ENCODE data around the gene RHNO1.

Gene RHNO1

GRCh38 chr12:2930865-2931264, 53.8 kb downstream of the RHNO1 start:
- H3K27me3 Mint-ChIP-seq, result no peaks in the 10 kb centered on the region
- H3K36me3 Mint-ChIP-seq (ENCODE audit: insufficient read depth), result peaks cover 29% of the 10 kb centered on the region
- H3K4me1 Mint-ChIP-seq, result no peaks in the 10 kb centered on the region
- DNase-seq (ENCODE audit: low spot score in 2 of 2) (no peak), ATAC-seq (replicated peaks; ENCODE audit: extremely low read depth, poor library complexity, severe bottlenecking) (no peak)
- no peaks in the 10 kb centered on the region for H3K9me3 Mint-ChIP-seq
- no peak overlapping the region for H3K4me3 Mint-ChIP-seq
- no peak overlapping the region for H3K27ac Mint-ChIP-seq (ENCODE audit: low read depth)

- Mint-ChIP-seq H3K9me3 (no peaks in the 10 kb centered on the region), H3K4me3 (no peak overlapping the region), H3K36me3 (ENCODE audit: insufficient read depth) (peaks cover 26% of the 10 kb centered on the region)
Observed at GRCh38 chr12:2933586-2933985, 56.6 kb downstream of the RHNO1 start.

DNA sequence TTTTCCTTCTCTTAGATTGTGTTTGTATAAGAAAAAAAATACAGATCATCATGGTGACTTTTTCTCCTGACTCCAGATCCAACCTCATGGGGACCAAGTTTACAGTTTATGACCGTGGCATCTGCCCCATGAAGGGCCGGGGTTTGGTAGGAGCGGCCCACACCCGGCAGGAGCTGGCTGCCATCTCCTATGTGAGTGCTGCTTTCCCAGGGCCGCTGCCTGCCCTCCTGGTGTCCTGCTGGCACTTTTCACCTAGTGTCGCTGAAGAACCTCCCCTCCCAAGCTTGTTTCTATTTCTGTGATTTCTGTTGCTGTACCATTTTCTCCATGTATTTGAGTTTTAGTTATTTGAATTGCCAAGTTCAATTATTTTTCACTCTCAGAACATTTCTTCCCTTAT, 57.3 kb downstream of the RHNO1 start:
- peak overlapping the region; percentile 39 for H3K27ac Mint-ChIP-seq (ENCODE audit: low read depth)
- no peaks in the 10 kb centered on the region for H3K4me1 Mint-ChIP-seq
- ATAC-seq (replicated peaks; ENCODE audit: extremely low read depth, poor library complexity, severe bottlenecking), result no peak
- H3K9me3 Mint-ChIP-seq, result no peaks in the 10 kb centered on the region
- H3K4me3 Mint-ChIP-seq, result no peak overlapping the region
- DNase-seq (ENCODE audit: low spot score in 2 of 2), result no peak
- H3K27me3 Mint-ChIP-seq, result no peaks in the 10 kb centered on the region
- peaks cover 26% of the 10 kb centered on the region for H3K36me3 Mint-ChIP-seq (ENCODE audit: insufficient read depth)

More at GRCh38 chr12:2933586-2933985, 56.6 kb downstream of the RHNO1 start:
- no peaks in the 10 kb centered on the region for H3K27me3 Mint-ChIP-seq
- H3K4me1 Mint-ChIP-seq, result no peaks in the 10 kb centered on the region
- no peak overlapping the region for H3K27ac Mint-ChIP-seq (ENCODE audit: low read depth)
- ATAC-seq (replicated peaks; ENCODE audit: extremely low read depth, poor library complexity, severe bottlenecking), result no peak
- DNase-seq (ENCODE audit: low spot score in 2 of 2), result no peak

- H3K36me3 Mint-ChIP-seq (ENCODE audit: insufficient read depth), result peaks cover 26% of the 10 kb centered on the region
- no peak overlapping the region for H3K27ac Mint-ChIP-seq (ENCODE audit: low read depth)
- DNase-seq (ENCODE audit: low spot score in 2 of 2) (no peak), ATAC-seq (replicated peaks; ENCODE audit: extremely low read depth, poor library complexity, severe bottlenecking) (no peak)
- no peaks in the 10 kb centered on the region for H3K27me3 Mint-ChIP-seq
- no peaks in the 10 kb centered on the region for H3K9me3 Mint-ChIP-seq
- H3K4me3 Mint-ChIP-seq, result no peak overlapping the region
- H3K4me1 Mint-ChIP-seq, result no peaks in the 10 kb centered on the region
Observed at GRCh38 chr12:2936301-2936700, 59.3 kb downstream of the RHNO1 start.

DNA sequence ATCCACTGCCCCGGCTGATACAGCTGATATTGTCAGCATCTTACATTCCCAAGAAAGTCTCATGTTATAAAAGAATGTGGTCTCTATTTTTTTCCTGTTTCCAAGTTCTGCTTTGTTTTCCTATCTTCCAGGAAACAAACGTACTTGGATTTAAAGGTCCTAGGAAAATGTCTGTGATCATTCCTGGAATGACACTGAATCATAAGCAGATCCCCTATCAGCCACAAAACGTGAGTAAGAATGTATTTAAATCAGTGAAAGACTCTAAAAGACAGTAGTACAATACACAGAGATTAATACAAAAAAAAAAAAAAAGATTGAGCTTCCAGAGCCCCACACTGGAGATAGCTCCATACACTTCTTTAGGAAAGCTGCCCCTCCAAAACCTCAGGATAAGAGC, 60.5 kb downstream of the RHNO1 start:
- Mint-ChIP-seq H3K27me3 (no peaks in the 10 kb centered on the region), H3K9me3 (no peaks in the 10 kb centered on the region), H3K4me1 (no peaks in the 10 kb centered on the region), H3K4me3 (no peak overlapping the region), H3K27ac (ENCODE audit: low read depth) (no peak overlapping the region), H3K36me3 (ENCODE audit: insufficient read depth) (peaks cover 25% of the 10 kb centered on the region)
- ATAC-seq (replicated peaks; ENCODE audit: extremely low read depth, poor library complexity, severe bottlenecking), result no peak
- DNase-seq (ENCODE audit: low spot score in 2 of 2), result no peak

All from central memory CD8-positive, alpha-beta T cell (primary cell).